Measurements from ENCODE around the gene NYAP1. TPM values are rescaled to one million over a fixed set of nuclear protein-coding genes. Genes with fewer than 3 reads are reported as not detected.
"Not testable (repeated sequence)": the region's sequence is repeated elsewhere in the genome, so short reads cannot be mapped to it uniquely, and the experiment has no call there.

NYAP1 gene
- total RNA-seq, 2 experiments from 2014 or later, result 0.66 to 0.75 TPM

DNA sequence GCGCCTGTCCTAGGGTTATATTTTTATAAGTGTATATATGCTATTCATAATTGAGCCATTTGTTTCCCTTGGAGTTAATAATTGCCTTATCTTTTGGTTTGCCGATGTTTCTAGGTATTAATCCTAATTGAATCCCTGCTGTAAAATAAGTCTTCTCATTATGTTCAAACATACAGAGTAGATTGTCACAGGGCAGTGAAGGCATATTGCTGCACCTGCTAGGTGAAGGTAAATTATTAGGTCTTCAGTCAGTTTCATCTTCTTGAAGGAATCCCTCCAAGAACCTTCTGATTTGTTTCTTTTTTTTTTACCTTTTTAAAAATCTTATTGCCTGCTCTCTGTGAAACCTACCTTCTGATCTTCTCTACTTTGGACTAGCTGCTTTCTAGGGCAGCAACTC, 37.3 kb downstream of the NYAP1 start:
- no peak for ATAC-seq (ENCODE audit: poor library complexity)
- Histone ChIP-seq H3K4me3 (ENCODE audit: low read length) (no peak overlapping the region), H3K4me1 (ENCODE audit: insufficient read depth, low read length) (peaks cover 16% of the 10 kb centered on the region), H3K27me3 (ENCODE audit: control insufficient read depth in 1 of 2, insufficient read depth in 2 of 2, low read length in 2 of 2) (no peaks in the 10 kb centered on the region), H3K27ac (ENCODE audit: low read depth in 1 of 2, low read length in 2 of 2) (no peak overlapping the region), H3K9me3 (ENCODE audit: control insufficient read depth in 1 of 2, insufficient read depth in 1 of 2, low read length in 2 of 2) (no peaks in the 10 kb centered on the region), H3K36me3 (ENCODE audit: insufficient read depth, low read length) (no peaks in the 10 kb centered on the region)
- POLR2A ChIA-PET, result interaction anchor here (1.1 kb wide), 1 partner anchor 24 kb away, joined by 4 read pairs; no protein-coding TSS in a partner anchor
- Mint-ChIP-seq H3K9me3 (no peaks in the 10 kb centered on the region), H3K27me3 (no peaks in the 10 kb centered on the region), H3K4me1 (ENCODE audit: low read depth) (peaks cover 20% of the 10 kb centered on the region), H3K4me3 (no peak overlapping the region), H3K27ac (peak overlapping the region; percentile 30), H3K36me3 (ENCODE audit: low read depth) (no peaks in the 10 kb centered on the region)
- intact Hi-C loops (cut with DNase I, micrococcal nuclease), result no loop called here
- TF ChIP-seq, protein P1, sequence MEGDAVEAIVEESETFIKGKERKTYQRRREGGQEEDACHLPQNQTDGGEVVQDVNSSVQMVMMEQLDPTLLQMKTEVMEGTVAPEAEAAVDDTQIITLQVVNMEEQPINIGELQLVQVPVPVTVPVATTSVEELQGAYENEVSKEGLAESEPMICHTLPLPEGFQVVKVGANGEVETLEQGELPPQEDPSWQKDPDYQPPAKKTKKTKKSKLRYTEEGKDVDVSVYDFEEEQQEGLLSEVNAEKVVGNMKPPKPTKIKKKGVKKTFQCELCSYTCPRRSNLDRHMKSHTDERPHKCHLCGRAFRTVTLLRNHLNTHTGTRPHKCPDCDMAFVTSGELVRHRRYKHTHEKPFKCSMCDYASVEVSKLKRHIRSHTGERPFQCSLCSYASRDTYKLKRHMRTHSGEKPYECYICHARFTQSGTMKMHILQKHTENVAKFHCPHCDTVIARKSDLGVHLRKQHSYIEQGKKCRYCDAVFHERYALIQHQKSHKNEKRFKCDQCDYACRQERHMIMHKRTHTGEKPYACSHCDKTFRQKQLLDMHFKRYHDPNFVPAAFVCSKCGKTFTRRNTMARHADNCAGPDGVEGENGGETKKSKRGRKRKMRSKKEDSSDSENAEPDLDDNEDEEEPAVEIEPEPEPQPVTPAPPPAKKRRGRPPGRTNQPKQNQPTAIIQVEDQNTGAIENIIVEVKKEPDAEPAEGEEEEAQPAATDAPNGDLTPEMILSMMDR (IDR thresholded peaks at IDR 0.05), result no peak
- no peak for DNase-seq
- CTCF ChIA-PET, result no interaction called here

- ATAC-seq (ENCODE audit: poor library complexity); H3K4me3 ChIP-seq (ENCODE audit: low read length); H3K4me1 ChIP-seq (ENCODE audit: insufficient read depth, low read length); H3K36me3 Mint-ChIP-seq (ENCODE audit: low read depth); H3K4me3 Mint-ChIP-seq; POLR2A ChIA-PET; H3K27ac ChIP-seq (ENCODE audit: low read depth in 1 of 2, low read length in 2 of 2); H3K27me3 ChIP-seq (ENCODE audit: control insufficient read depth in 1 of 2, insufficient read depth in 2 of 2, low read length in 2 of 2); H3K9me3 Mint-ChIP-seq; H3K27ac Mint-ChIP-seq; intact Hi-C loops (cut with DNase I, micrococcal nuclease); H3K36me3 ChIP-seq (ENCODE audit: insufficient read depth, low read length); H3K27me3 Mint-ChIP-seq; H3K9me3 ChIP-seq (ENCODE audit: control insufficient read depth in 1 of 2, insufficient read depth in 1 of 2, low read length in 2 of 2): not testable (repeated sequence)
- DNase-seq, result peak in 2 of 14 experiments; percentile 26 to 29
- H3K4me1 Mint-ChIP-seq (ENCODE audit: low read depth), result peaks cover 13% of the 10 kb centered on the region
- CTCF ChIA-PET, result interaction anchor here (1.0 kb wide), 1 partner anchor 13 kb away, joined by 3 read pairs; no protein-coding TSS in a partner anchor
Observed at GRCh38 chr7:100521909-100522593, 38.3 kb downstream of the NYAP1 start.

GRCh38 chr7:100523192-100523591, 39.5 kb downstream of the NYAP1 start:
- H3K4me3 ChIP-seq (ENCODE audit: low read length); POLR2A ChIA-PET; H3K36me3 Mint-ChIP-seq (ENCODE audit: low read depth); H3K27me3 Mint-ChIP-seq; H3K27me3 ChIP-seq (ENCODE audit: control insufficient read depth in 1 of 2, insufficient read depth in 2 of 2, low read length in 2 of 2); H3K4me1 Mint-ChIP-seq (ENCODE audit: low read depth); H3K9me3 Mint-ChIP-seq; H3K4me3 Mint-ChIP-seq; H3K4me1 ChIP-seq (ENCODE audit: insufficient read depth, low read length); H3K27ac Mint-ChIP-seq; DNase-seq; H3K27ac ChIP-seq (ENCODE audit: low read depth in 1 of 2, low read length in 2 of 2); ATAC-seq (ENCODE audit: poor library complexity); H3K9me3 ChIP-seq (ENCODE audit: control insufficient read depth in 1 of 2, insufficient read depth in 1 of 2, low read length in 2 of 2); CTCF ChIA-PET; H3K36me3 ChIP-seq (ENCODE audit: insufficient read depth, low read length); intact Hi-C loops (cut with DNase I, micrococcal nuclease): not testable (repeated sequence)

DNA sequence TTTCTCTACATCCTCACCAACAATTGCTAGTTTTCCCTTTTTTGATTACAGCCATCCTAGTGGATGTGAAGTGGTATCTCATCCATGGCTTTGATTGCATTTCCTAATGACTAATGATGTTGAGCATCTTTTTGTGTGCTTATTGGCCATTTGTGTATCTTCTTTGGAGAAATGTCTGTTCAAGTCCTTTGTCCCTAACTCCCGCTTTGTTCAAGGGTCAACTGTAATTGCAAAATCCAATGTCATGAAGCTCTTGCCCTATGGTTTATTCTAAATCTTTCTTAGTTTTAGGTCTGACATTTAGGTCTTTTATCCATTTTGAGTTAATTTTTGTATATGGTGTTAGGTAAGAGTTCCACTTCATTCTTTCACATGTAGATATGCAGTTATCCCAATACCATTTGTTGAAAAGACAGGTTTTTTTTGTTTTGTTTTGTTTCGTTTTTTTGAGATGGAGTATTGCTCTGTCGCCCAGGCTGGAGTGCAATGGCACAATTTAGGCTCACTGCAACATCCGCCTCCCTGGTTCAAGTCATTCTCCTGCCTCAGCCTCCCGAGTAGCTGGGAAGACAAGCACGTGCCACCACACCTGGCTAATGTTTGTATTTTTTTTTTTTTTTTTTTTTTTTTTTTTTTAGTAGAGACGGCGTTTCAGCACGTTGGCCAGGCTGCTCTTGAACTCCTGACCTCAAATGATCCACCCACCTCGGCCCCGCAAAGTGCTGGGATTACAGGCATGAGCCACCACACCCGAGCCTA, 44.6 kb downstream of the NYAP1 start:
- H3K27me3 Mint-ChIP-seq; H3K4me1 ChIP-seq (ENCODE audit: insufficient read depth, low read length); H3K4me3 Mint-ChIP-seq; CTCF ChIA-PET; H3K36me3 ChIP-seq (ENCODE audit: insufficient read depth, low read length); H3K27ac ChIP-seq (ENCODE audit: low read depth in 1 of 2, low read length in 2 of 2); H3K36me3 Mint-ChIP-seq (ENCODE audit: low read depth); H3K4me1 Mint-ChIP-seq (ENCODE audit: low read depth); DNase-seq; intact Hi-C loops (cut with DNase I, micrococcal nuclease); H3K27me3 ChIP-seq (ENCODE audit: control insufficient read depth in 1 of 2, insufficient read depth in 2 of 2, low read length in 2 of 2); H3K27ac Mint-ChIP-seq; H3K9me3 Mint-ChIP-seq; POLR2A ChIA-PET; ATAC-seq (ENCODE audit: poor library complexity); H3K4me3 ChIP-seq (ENCODE audit: low read length); H3K9me3 ChIP-seq (ENCODE audit: control insufficient read depth in 1 of 2, insufficient read depth in 1 of 2, low read length in 2 of 2): not testable (repeated sequence)

Data from CD4-positive, alpha-beta T cell (primary cell).